C4-2B (cell line): ENCODE measurements around the gene GMDS.

Source experiments
- ZFX ChIP-seq: fragments of 450-650 bp; IDR thresholded peaks from 2 replicates; pipeline ENCODE4 v1.6.1; 2017
- TF ChIP-seq, protein P1 (sequence below): fragments of 450-650 bp; conservative IDR thresholded peaks from 2 replicates; pipeline ENCODE4 v1.5.1; 2017; ENCODE audit warnings: mild to moderate bottlenecking

- TF ChIP-seq, protein P1, sequence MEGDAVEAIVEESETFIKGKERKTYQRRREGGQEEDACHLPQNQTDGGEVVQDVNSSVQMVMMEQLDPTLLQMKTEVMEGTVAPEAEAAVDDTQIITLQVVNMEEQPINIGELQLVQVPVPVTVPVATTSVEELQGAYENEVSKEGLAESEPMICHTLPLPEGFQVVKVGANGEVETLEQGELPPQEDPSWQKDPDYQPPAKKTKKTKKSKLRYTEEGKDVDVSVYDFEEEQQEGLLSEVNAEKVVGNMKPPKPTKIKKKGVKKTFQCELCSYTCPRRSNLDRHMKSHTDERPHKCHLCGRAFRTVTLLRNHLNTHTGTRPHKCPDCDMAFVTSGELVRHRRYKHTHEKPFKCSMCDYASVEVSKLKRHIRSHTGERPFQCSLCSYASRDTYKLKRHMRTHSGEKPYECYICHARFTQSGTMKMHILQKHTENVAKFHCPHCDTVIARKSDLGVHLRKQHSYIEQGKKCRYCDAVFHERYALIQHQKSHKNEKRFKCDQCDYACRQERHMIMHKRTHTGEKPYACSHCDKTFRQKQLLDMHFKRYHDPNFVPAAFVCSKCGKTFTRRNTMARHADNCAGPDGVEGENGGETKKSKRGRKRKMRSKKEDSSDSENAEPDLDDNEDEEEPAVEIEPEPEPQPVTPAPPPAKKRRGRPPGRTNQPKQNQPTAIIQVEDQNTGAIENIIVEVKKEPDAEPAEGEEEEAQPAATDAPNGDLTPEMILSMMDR, result no peak
- no peak for TF ChIP-seq ZFX
Observed at GRCh38 chr6:1957746-1958145, 287.7 kb downstream of the GMDS start.
